Liver (tissue), 9 donors: ENCODE measurements around the gene ACSL6. TPM values are rescaled to one million over a fixed set of nuclear protein-coding genes. Genes with fewer than 3 reads are reported as not detected.

Source experiments
- DNase-seq: peaks from one replicate; pipeline ENCODE4 v3.0.0-alpha.2; 2017; ENCODE audit warnings: low spot score
- H3K27ac ChIP-seq, 2 donors: one replicate each; pipeline ENCODE4 v1.7.0; 2013; ENCODE audit warnings: inconsistent platforms in 2 of 2, low read length in 2 of 2, control low read depth in 1 of 2, low read depth in 1 of 2, mild to moderate bottlenecking in 1 of 2
- H3K27me3 ChIP-seq, 4 donors: one replicate each; pipeline versions ENCODE4 v1.6.1 to v1.7.0; 2013; ENCODE audit warnings: low read length in 3 of 4, inconsistent platforms in 1 of 4, mild to moderate bottlenecking in 1 of 4, moderate library complexity in 1 of 4; ENCODE audit not compliant: control insufficient read depth in 4 of 4, insufficient read depth in 4 of 4
- H3K36me3 ChIP-seq, 4 donors: one replicate each; pipeline versions ENCODE4 v1.6.1 to v1.7.0; 2013; ENCODE audit warnings: low read length in 3 of 4, mild to moderate bottlenecking in 3 of 4, low read depth in 1 of 4, moderate library complexity in 1 of 4; ENCODE audit not compliant: control insufficient read depth in 4 of 4, insufficient read depth in 3 of 4
- H3K4me1 ChIP-seq, 4 donors: one replicate each; pipeline versions ENCODE4 v1.6.1 to v1.7.0; 2013; ENCODE audit warnings: low read length in 3 of 4, mild to moderate bottlenecking in 3 of 4, moderate library complexity in 1 of 4; ENCODE audit not compliant: control insufficient read depth in 4 of 4, insufficient read depth in 4 of 4
- H3K4me3 ChIP-seq, 3 donors: one replicate each; pipeline versions ENCODE4 v1.6.1 to v1.7.0; 2013; ENCODE audit warnings: low read length in 3 of 3, control low read depth in 1 of 3, low read depth in 1 of 3, mild to moderate bottlenecking in 1 of 3
- H3K9ac ChIP-seq, 2 donors: one replicate each; pipeline ENCODE4 v1.7.0; 2013; ENCODE audit warnings: low read length in 2 of 2, mild to moderate bottlenecking in 2 of 2, moderate library complexity in 2 of 2, control low read depth in 1 of 2, low read depth in 1 of 2
- H3K9me3 ChIP-seq, 4 donors: one replicate each; pipeline versions ENCODE4 v1.6.1 to v1.7.0; 2013; ENCODE audit warnings: low read length in 3 of 4; ENCODE audit not compliant: control insufficient read depth in 4 of 4
- EGR1 ChIP-seq, 2 donors: IDR thresholded peaks; 2 replicates each; pipeline ENCODE4 v1.6.1; 2016 to 2018; ENCODE audit warnings: antibody characterized with exemption in 2 of 2, low read depth in 2 of 2
- FOXA1 ChIP-seq: IDR thresholded peaks from 2 replicates; pipeline ENCODE4 v1.6.1; 2016; ENCODE audit warnings: antibody characterized with exemption
- FOXA2 ChIP-seq: IDR thresholded peaks from 2 replicates; pipeline ENCODE4 v1.6.1; 2016; ENCODE audit warnings: antibody characterized with exemption
- GABPA ChIP-seq, 2 donors: IDR thresholded peaks in 1 of 2; conservative IDR thresholded peaks in 1 of 2; 2 replicates each; pipeline ENCODE4 v1.6.1; 2016; ENCODE audit warnings: antibody characterized with exemption in 2 of 2, mild to moderate bottlenecking in 1 of 2, moderate library complexity in 1 of 2
- HNF4A ChIP-seq, 2 donors: conservative IDR thresholded peaks; 2 replicates each; pipeline ENCODE4 v1.6.1; 2016; ENCODE audit warnings: antibody characterized with exemption in 2 of 2, mild to moderate bottlenecking in 2 of 2
- HNF4G ChIP-seq: IDR thresholded peaks from 2 replicates; pipeline ENCODE4 v1.6.1; 2016; ENCODE audit warnings: antibody characterized with exemption
- JUND ChIP-seq, 2 donors: IDR thresholded peaks; 2 replicates each; pipeline ENCODE4 v1.6.1; 2016; ENCODE audit warnings: antibody characterized with exemption in 2 of 2
- NR2F2 ChIP-seq: IDR thresholded peaks from 2 replicates; pipeline ENCODE4 v1.6.1; 2016; ENCODE audit warnings: antibody characterized with exemption
- RAD21 ChIP-seq, 2 donors: IDR thresholded peaks; 2 replicates each; pipeline ENCODE4 v1.6.1; 2016; ENCODE audit warnings: antibody characterized with exemption in 2 of 2, mild to moderate bottlenecking in 2 of 2
- RXRA ChIP-seq, 2 donors: IDR thresholded peaks; 2 replicates each; pipeline ENCODE4 v1.6.1; 2017 to 2018; ENCODE audit warnings: antibody characterized with exemption in 2 of 2, mild to moderate bottlenecking in 1 of 2
- SP1 ChIP-seq: IDR thresholded peaks from 2 replicates; pipeline ENCODE4 v1.6.1; 2018; ENCODE audit warnings: antibody characterized with exemption, mild to moderate bottlenecking
- TAF1 ChIP-seq: conservative IDR thresholded peaks from 2 replicates; pipeline ENCODE4 v1.6.1; 2016; ENCODE audit warnings: antibody characterized with exemption, mild to moderate bottlenecking
- YY1 ChIP-seq: IDR thresholded peaks from 2 replicates; pipeline ENCODE4 v1.6.1; 2016; ENCODE audit warnings: antibody characterized with exemption, mild to moderate bottlenecking
- WGBS: extraction: QIAGEN DNeasy Blood & Tissue Kit; methylation state at CpG from one replicate; pipeline ENCODE4 v1.1.7; 2013; 5-methylcytosine and 5-hydroxymethylcytosine counted together
- polyA plus RNA-seq, 2 donors: library from polyadenylated mRNA; stranded (reverse) in 1 of 2; unstranded in 1 of 2; fragments of 200-250 nt in 1 of 2; fragments of >200 nt in 1 of 2; fragmentation: Nextera tagmentation in 1 of 2; extraction: Ambion mirVana in 1 of 2; gene quantifications; one replicate each; pipeline versions ENCODE4 v1.2.1 to v1.2.3, GENCODE V29; 2013 to 2015
- total RNA-seq, 2 donors: library from RNA; depleted of rRNA; stranded (reverse); fragments of >200 nt; gene quantifications; one replicate each; pipeline ENCODE4 v1.2.3, GENCODE V29; 2014
- TF ChIP-seq, protein P1 (sequence below): IDR thresholded peaks from 2 replicates; pipeline ENCODE4 v1.6.1; 2016; ENCODE audit warnings: antibody characterized with exemption, mild to moderate bottlenecking
- TF ChIP-seq, protein P2 (sequence below): IDR thresholded peaks from 2 replicates; pipeline ENCODE4 v1.6.1; 2016; ENCODE audit warnings: antibody characterized with exemption
- TF ChIP-seq, protein P3 (sequence below): IDR thresholded peaks from 2 replicates; pipeline ENCODE4 v1.6.1; 2016; ENCODE audit warnings: antibody characterized with exemption
- TF ChIP-seq, protein P4 (sequence below): fragments of 150-350 bp; IDR thresholded peaks from 2 replicates; pipeline ENCODE4 v1.5.1; 2017; ENCODE audit warnings: improper control_type of control experiment, low read depth, low read length; ENCODE audit not compliant: missing input control
- TF ChIP-seq, protein P5 (sequence below): IDR thresholded peaks from 2 replicates; pipeline ENCODE4 v1.6.1; 2016; ENCODE audit warnings: antibody characterized with exemption
- donor health status: healthy.
- donor health status: healthy.
- donor health status: healthy.
- donor health status: healthy.
- donor health status: healthy.

The ACSL6 gene
- total and polyA plus RNA-seq, 4 donors: 0.89 to 129 (median 4.6) TPM

DNA sequence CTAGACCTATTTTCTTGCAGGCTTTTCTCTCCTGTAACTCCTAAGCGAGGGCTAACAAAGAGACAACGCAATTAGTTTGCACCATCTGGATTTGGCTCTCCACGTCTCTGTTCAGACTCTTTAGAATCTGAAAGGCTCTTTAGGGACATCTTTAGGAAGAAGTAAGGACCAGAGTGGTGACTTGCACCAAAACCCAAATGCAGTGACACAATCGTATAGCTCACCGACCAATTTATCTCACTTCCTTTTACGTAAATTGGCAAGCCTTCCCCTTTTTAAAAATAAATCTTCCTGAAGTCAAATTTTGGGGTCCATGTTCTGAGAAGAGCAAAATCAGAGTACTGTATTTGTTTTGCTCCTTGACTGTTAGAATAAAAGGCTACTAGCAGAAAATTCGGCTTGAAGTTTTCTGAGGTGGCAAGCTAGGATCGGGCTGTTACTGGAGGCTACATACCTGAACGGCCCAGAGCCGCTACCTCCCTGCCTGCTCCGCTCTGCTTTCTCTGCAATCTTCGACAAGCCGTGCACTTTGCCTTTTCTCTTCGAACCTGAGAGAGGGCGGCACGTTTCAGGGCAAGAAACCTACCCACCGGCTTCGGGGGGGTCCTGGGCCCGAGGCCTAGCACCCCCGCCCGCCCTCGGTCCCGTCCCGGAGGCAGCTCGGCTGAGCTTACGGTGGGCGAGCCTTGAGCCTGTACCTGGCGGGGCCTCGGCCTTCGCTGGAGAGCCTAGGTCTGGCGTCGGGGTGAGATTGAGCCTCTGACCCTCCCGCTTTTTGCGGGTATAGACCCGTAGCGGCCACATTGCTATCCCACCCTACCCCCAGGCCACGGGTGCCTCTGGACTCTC is 66.5 kb downstream of the ACSL6 start:
- Histone ChIP-seq H3K27ac (no peak overlapping the region), H3K9ac (no peak overlapping the region), H3K36me3 (no peaks in the 10 kb centered on the region), H3K27me3 (no peaks in the 10 kb centered on the region), H3K4me3 (no peak overlapping the region), H3K9me3 (no peaks in the 10 kb centered on the region), H3K4me1 (no peaks in the 10 kb centered on the region)
- TF ChIP-seq, protein P1, sequence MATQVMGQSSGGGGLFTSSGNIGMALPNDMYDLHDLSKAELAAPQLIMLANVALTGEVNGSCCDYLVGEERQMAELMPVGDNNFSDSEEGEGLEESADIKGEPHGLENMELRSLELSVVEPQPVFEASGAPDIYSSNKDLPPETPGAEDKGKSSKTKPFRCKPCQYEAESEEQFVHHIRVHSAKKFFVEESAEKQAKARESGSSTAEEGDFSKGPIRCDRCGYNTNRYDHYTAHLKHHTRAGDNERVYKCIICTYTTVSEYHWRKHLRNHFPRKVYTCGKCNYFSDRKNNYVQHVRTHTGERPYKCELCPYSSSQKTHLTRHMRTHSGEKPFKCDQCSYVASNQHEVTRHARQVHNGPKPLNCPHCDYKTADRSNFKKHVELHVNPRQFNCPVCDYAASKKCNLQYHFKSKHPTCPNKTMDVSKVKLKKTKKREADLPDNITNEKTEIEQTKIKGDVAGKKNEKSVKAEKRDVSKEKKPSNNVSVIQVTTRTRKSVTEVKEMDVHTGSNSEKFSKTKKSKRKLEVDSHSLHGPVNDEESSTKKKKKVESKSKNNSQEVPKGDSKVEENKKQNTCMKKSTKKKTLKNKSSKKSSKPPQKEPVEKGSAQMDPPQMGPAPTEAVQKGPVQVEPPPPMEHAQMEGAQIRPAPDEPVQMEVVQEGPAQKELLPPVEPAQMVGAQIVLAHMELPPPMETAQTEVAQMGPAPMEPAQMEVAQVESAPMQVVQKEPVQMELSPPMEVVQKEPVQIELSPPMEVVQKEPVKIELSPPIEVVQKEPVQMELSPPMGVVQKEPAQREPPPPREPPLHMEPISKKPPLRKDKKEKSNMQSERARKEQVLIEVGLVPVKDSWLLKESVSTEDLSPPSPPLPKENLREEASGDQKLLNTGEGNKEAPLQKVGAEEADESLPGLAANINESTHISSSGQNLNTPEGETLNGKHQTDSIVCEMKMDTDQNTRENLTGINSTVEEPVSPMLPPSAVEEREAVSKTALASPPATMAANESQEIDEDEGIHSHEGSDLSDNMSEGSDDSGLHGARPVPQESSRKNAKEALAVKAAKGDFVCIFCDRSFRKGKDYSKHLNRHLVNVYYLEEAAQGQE: no peak
- TF ChIP-seq EGR1 (IDR thresholded peaks at IDR 0.05; ENCODE audit: low read depth in 2 of 2): no peak
- TF ChIP-seq, protein P2, sequence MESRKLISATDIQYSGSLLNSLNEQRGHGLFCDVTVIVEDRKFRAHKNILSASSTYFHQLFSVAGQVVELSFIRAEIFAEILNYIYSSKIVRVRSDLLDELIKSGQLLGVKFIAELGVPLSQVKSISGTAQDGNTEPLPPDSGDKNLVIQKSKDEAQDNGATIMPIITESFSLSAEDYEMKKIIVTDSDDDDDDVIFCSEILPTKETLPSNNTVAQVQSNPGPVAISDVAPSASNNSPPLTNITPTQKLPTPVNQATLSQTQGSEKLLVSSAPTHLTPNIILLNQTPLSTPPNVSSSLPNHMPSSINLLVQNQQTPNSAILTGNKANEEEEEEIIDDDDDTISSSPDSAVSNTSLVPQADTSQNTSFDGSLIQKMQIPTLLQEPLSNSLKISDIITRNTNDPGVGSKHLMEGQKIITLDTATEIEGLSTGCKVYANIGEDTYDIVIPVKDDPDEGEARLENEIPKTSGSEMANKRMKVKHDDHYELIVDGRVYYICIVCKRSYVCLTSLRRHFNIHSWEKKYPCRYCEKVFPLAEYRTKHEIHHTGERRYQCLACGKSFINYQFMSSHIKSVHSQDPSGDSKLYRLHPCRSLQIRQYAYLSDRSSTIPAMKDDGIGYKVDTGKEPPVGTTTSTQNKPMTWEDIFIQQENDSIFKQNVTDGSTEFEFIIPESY: no peak
- TF ChIP-seq RXRA (IDR thresholded peaks at IDR 0.05): no peak
- no peak for DNase-seq
- 82% methylated on average over 37 of the region's 37 CpGs for WGBS

DNA sequence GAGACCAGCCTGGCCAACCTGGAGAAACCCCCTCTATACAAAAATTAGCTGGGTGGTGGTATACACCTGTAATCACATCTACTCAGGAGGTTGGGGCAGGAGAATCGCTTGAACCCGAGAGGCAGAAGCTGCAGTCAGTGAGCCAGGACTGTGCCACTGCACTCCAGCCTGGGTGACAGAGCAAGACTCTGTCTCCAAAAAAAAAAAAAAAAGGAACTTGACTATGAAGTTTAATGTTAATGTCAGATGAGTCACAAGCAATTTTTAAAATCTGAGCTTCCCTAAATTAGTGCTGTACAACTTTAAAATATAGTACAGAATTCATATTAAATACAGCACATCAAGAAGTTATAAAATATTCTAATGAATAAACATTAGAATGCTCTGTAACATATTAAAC is 67.5 kb downstream of the ACSL6 start:
- H3K9ac ChIP-seq: no peak overlapping the region
- no peaks in the 10 kb centered on the region for H3K36me3 ChIP-seq
- TF ChIP-seq, protein P3, sequence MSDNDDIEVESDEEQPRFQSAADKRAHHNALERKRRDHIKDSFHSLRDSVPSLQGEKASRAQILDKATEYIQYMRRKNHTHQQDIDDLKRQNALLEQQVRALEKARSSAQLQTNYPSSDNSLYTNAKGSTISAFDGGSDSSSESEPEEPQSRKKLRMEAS: no peak
- TF ChIP-seq, protein P1: no peak
- no peak for TF ChIP-seq SP1
- TF ChIP-seq FOXA1: no peak
- no peak for TF ChIP-seq NR2F2
- TF ChIP-seq YY1: no peak
- TF ChIP-seq, protein P4, sequence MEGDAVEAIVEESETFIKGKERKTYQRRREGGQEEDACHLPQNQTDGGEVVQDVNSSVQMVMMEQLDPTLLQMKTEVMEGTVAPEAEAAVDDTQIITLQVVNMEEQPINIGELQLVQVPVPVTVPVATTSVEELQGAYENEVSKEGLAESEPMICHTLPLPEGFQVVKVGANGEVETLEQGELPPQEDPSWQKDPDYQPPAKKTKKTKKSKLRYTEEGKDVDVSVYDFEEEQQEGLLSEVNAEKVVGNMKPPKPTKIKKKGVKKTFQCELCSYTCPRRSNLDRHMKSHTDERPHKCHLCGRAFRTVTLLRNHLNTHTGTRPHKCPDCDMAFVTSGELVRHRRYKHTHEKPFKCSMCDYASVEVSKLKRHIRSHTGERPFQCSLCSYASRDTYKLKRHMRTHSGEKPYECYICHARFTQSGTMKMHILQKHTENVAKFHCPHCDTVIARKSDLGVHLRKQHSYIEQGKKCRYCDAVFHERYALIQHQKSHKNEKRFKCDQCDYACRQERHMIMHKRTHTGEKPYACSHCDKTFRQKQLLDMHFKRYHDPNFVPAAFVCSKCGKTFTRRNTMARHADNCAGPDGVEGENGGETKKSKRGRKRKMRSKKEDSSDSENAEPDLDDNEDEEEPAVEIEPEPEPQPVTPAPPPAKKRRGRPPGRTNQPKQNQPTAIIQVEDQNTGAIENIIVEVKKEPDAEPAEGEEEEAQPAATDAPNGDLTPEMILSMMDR: no peak
- TF ChIP-seq GABPA (IDR thresholded peaks at IDR 0.05 in 1 of 2, conservative IDR thresholded peaks at IDR 0.05 in 1 of 2): no peak
- no peak for TF ChIP-seq JUND (IDR thresholded peaks at IDR 0.05)
- TF ChIP-seq RAD21 (IDR thresholded peaks at IDR 0.05): no peak
- TF ChIP-seq FOXA2: no peak
- TF ChIP-seq, protein P2: no peak
- TF ChIP-seq, protein P5, sequence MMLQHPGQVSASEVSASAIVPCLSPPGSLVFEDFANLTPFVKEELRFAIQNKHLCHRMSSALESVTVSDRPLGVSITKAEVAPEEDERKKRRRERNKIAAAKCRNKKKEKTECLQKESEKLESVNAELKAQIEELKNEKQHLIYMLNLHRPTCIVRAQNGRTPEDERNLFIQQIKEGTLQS: no peak
- TF ChIP-seq EGR1 (IDR thresholded peaks at IDR 0.05; ENCODE audit: low read depth in 2 of 2): no peak
- TF ChIP-seq HNF4A (conservative IDR thresholded peaks at IDR 0.05): no peak
- TF ChIP-seq HNF4G: no peak
- TF ChIP-seq RXRA (IDR thresholded peaks at IDR 0.05): no peak
- no peak for TF ChIP-seq TAF1
- H3K27ac ChIP-seq: no peak overlapping the region
- no peaks in the 10 kb centered on the region for H3K4me1 ChIP-seq
- H3K4me3 ChIP-seq: no peak overlapping the region
- WGBS: 92% methylated on average over 2 of the region's 2 CpGs
- DNase-seq: no peak
- no peaks in the 10 kb centered on the region for H3K9me3 ChIP-seq
- H3K27me3 ChIP-seq: no peaks in the 10 kb centered on the region
